ENCODE results near the gene ARHGAP6. TPM values are rescaled to one million over a fixed set of nuclear protein-coding genes. Genes with fewer than 3 reads are reported as not detected.

The ARHGAP6 gene
- total RNA-seq, 2 experiments from 2014 or later = not detected

- ChIA-PET CTCF (no interaction called here), POLR2A (no interaction called here)
- Mint-ChIP-seq H3K36me3 (ENCODE audit: low read depth) (no peaks in the 10 kb centered on the region), H3K9me3 (ENCODE audit: insufficient read depth) (no peaks in the 10 kb centered on the region), H3K4me1 (ENCODE audit: low read depth) (no peaks in the 10 kb centered on the region), H3K27ac (no peak overlapping the region), H3K4me3 (no peak overlapping the region), H3K27me3 (ENCODE audit: low read depth) (no peaks in the 10 kb centered on the region)
- no peak for DNase-seq
- no peak for ATAC-seq
These were observed 259.5 kb downstream of the ARHGAP6 start for GRCh38 chrX:11406109-11406765.

- no peak overlapping the region for H3K4me3 Mint-ChIP-seq
- ATAC-seq = no peak
- POLR2A ChIA-PET = no interaction called here
These were observed 262.1 kb downstream of the ARHGAP6 start for GRCh38 chrX:11403631-11404030.

GRCh38 chrX:11401966-11402365 is 263.8 kb downstream of the ARHGAP6 start:
- POLR2A ChIA-PET = no interaction called here
- Mint-ChIP-seq H3K9me3 (ENCODE audit: insufficient read depth) (no peaks in the 10 kb centered on the region), H3K36me3 (ENCODE audit: low read depth) (no peaks in the 10 kb centered on the region), H3K4me1 (ENCODE audit: low read depth) (no peaks in the 10 kb centered on the region), H3K27ac (no peak overlapping the region), H3K4me3 (no peak overlapping the region), H3K27me3 (ENCODE audit: low read depth) (no peaks in the 10 kb centered on the region)
- no peak for DNase-seq
- CTCF ChIA-PET = no interaction called here
- no peak for ATAC-seq

More at GRCh38 chrX:11403631-11404030, 262.1 kb downstream of the ARHGAP6 start:
- no peaks in the 10 kb centered on the region for H3K9me3 Mint-ChIP-seq (ENCODE audit: insufficient read depth)
- CTCF ChIA-PET = no interaction called here
- H3K27me3 Mint-ChIP-seq (ENCODE audit: low read depth) = no peaks in the 10 kb centered on the region
- no peak overlapping the region for H3K27ac Mint-ChIP-seq
- DNase-seq = no peak
- H3K36me3 Mint-ChIP-seq (ENCODE audit: low read depth) = no peaks in the 10 kb centered on the region
- no peaks in the 10 kb centered on the region for H3K4me1 Mint-ChIP-seq (ENCODE audit: low read depth)

GRCh38 chrX:11399489-11400094 is 266.1 kb downstream of the ARHGAP6 start:
- DNase-seq = no peak
- Mint-ChIP-seq H3K4me1 (ENCODE audit: low read depth) (no peaks in the 10 kb centered on the region), H3K27me3 (ENCODE audit: low read depth) (no peaks in the 10 kb centered on the region), H3K4me3 (no peak overlapping the region), H3K36me3 (ENCODE audit: low read depth) (no peaks in the 10 kb centered on the region), H3K27ac (no peak overlapping the region), H3K9me3 (ENCODE audit: insufficient read depth) (no peaks in the 10 kb centered on the region)
- no peak for ATAC-seq
- POLR2A ChIA-PET = no interaction called here
- CTCF ChIA-PET = no interaction called here

GRCh38 chrX:11398785-11399184 is 266.9 kb downstream of the ARHGAP6 start:
- ATAC-seq = no peak
- no peak overlapping the region for H3K4me3 Mint-ChIP-seq
- CTCF ChIA-PET = no interaction called here
- H3K27me3 Mint-ChIP-seq (ENCODE audit: low read depth) = no peaks in the 10 kb centered on the region
- H3K4me1 Mint-ChIP-seq (ENCODE audit: low read depth) = no peaks in the 10 kb centered on the region
- no peaks in the 10 kb centered on the region for H3K9me3 Mint-ChIP-seq (ENCODE audit: insufficient read depth)
- H3K36me3 Mint-ChIP-seq (ENCODE audit: low read depth) = no peaks in the 10 kb centered on the region
- DNase-seq = no peak
- POLR2A ChIA-PET = no interaction called here
- H3K27ac Mint-ChIP-seq = no peak overlapping the region

- no peaks in the 10 kb centered on the region for H3K4me1 Mint-ChIP-seq (ENCODE audit: low read depth)
- ChIA-PET CTCF (no interaction called here), POLR2A (no interaction called here)
- H3K36me3 Mint-ChIP-seq (ENCODE audit: low read depth) = no peaks in the 10 kb centered on the region
- H3K27me3 Mint-ChIP-seq (ENCODE audit: low read depth) = no peaks in the 10 kb centered on the region
- no peak overlapping the region for H3K27ac Mint-ChIP-seq
- ATAC-seq (no peak), DNase-seq (no peak)
- no peaks in the 10 kb centered on the region for H3K9me3 Mint-ChIP-seq (ENCODE audit: insufficient read depth)
- H3K4me3 Mint-ChIP-seq = no peak overlapping the region
These were observed 267.6 kb downstream of the ARHGAP6 start for GRCh38 chrX:11398139-11398538.

- DNase-seq = no peak
- CTCF ChIA-PET = no interaction called here
These were observed 268.0 kb downstream of the ARHGAP6 start for GRCh38 chrX:11397680-11398079.

GRCh38 chrX:11395859-11396258 is 269.9 kb downstream of the ARHGAP6 start:
- H3K4me1 Mint-ChIP-seq (ENCODE audit: low read depth) = no peaks in the 10 kb centered on the region
- POLR2A ChIA-PET = no interaction called here
- no peaks in the 10 kb centered on the region for H3K9me3 Mint-ChIP-seq (ENCODE audit: insufficient read depth)
- CTCF ChIA-PET = no interaction called here
- H3K36me3 Mint-ChIP-seq (ENCODE audit: low read depth) = no peaks in the 10 kb centered on the region
- no peak overlapping the region for H3K4me3 Mint-ChIP-seq
- no peak overlapping the region for H3K27ac Mint-ChIP-seq
- ATAC-seq (no peak), DNase-seq (no peak)
- no peaks in the 10 kb centered on the region for H3K27me3 Mint-ChIP-seq (ENCODE audit: low read depth)

More at GRCh38 chrX:11397680-11398079, 268.0 kb downstream of the ARHGAP6 start:
- POLR2A ChIA-PET = no interaction called here
- Mint-ChIP-seq H3K4me3 (no peak overlapping the region), H3K36me3 (ENCODE audit: low read depth) (no peaks in the 10 kb centered on the region), H3K9me3 (ENCODE audit: insufficient read depth) (no peaks in the 10 kb centered on the region), H3K27me3 (ENCODE audit: low read depth) (no peaks in the 10 kb centered on the region), H3K27ac (no peak overlapping the region), H3K4me1 (ENCODE audit: low read depth) (no peaks in the 10 kb centered on the region)
- no peak for ATAC-seq

- CTCF ChIA-PET = no interaction called here
- no peak for ATAC-seq
- no peak for DNase-seq
- Mint-ChIP-seq H3K4me3 (no peak overlapping the region), H3K27me3 (ENCODE audit: low read depth) (no peaks in the 10 kb centered on the region), H3K36me3 (ENCODE audit: low read depth) (no peaks in the 10 kb centered on the region), H3K9me3 (ENCODE audit: insufficient read depth) (no peaks in the 10 kb centered on the region), H3K27ac (no peak overlapping the region), H3K4me1 (ENCODE audit: low read depth) (no peaks in the 10 kb centered on the region)
- POLR2A ChIA-PET = no interaction called here
These were observed 271.6 kb downstream of the ARHGAP6 start for GRCh38 chrX:11393949-11394654.

- DNase-seq (no peak), ATAC-seq (no peak)
- Mint-ChIP-seq H3K9me3 (ENCODE audit: insufficient read depth) (no peaks in the 10 kb centered on the region), H3K27ac (no peak overlapping the region), H3K27me3 (ENCODE audit: low read depth) (no peaks in the 10 kb centered on the region), H3K4me1 (ENCODE audit: low read depth) (no peaks in the 10 kb centered on the region), H3K36me3 (ENCODE audit: low read depth) (no peaks in the 10 kb centered on the region), H3K4me3 (no peak overlapping the region)
- ChIA-PET CTCF (no interaction called here), POLR2A (no interaction called here)
These were observed 278.9 kb downstream of the ARHGAP6 start for GRCh38 chrX:11386812-11387211.

- Mint-ChIP-seq H3K4me3 (no peak overlapping the region), H3K36me3 (ENCODE audit: low read depth) (no peaks in the 10 kb centered on the region), H3K27ac (no peak overlapping the region), H3K27me3 (ENCODE audit: low read depth) (no peaks in the 10 kb centered on the region), H3K4me1 (ENCODE audit: low read depth) (no peaks in the 10 kb centered on the region), H3K9me3 (ENCODE audit: insufficient read depth) (no peaks in the 10 kb centered on the region)
- no peak for DNase-seq
- ATAC-seq = no peak
- CTCF ChIA-PET = no interaction called here
- POLR2A ChIA-PET = no interaction called here
These were observed 279.7 kb downstream of the ARHGAP6 start for GRCh38 chrX:11386001-11386523.

GRCh38 chrX:11382930-11383329 is 282.8 kb downstream of the ARHGAP6 start:
- ChIA-PET CTCF (interaction anchor here (1.6 kb wide), 1 partner anchor 11 kb away, joined by 3 read pairs; no protein-coding TSS in a partner anchor), POLR2A (no interaction called here)
- no peak for ATAC-seq
- Mint-ChIP-seq H3K9me3 (ENCODE audit: insufficient read depth) (no peaks in the 10 kb centered on the region), H3K27me3 (ENCODE audit: low read depth) (no peaks in the 10 kb centered on the region), H3K36me3 (ENCODE audit: low read depth) (no peaks in the 10 kb centered on the region), H3K4me3 (no peak overlapping the region), H3K4me1 (ENCODE audit: low read depth) (no peaks in the 10 kb centered on the region), H3K27ac (no peak overlapping the region)
- no peak for DNase-seq

Measured in activated CD8-positive, alpha-beta T cell treated with anti-CD3 and anti-CD28 coated beads, Interleukin-2, amount 10 ng/mL, durations not matched to agents 7 days and 5 days (primary cell).